Ovary (tissue), 9 donors: ENCODE data around the gene ALOX12. TPM values are rescaled to one million over a fixed set of nuclear protein-coding genes. Genes with fewer than 3 reads are reported as not detected.

ENCODE experiments used
- DNase-seq, 5 donors: peaks; one replicate each; pipeline ENCODE4 v3.0.0-alpha.2; 2019 to 2020
- H3K27ac ChIP-seq, 2 donors: fragments of 200-600 bp; one replicate each; pipeline versions ENCODE4 v1.5.1 to v1.8.0; 2019 to 2022
- H3K27me3 ChIP-seq: fragments of 200-600 bp; one replicate; pipeline ENCODE4 v1.8.0; 2022
- H3K36me3 ChIP-seq: fragments of 200-600 bp; sonication (generic); one replicate; pipeline ENCODE4 v1.5.1; 2019
- H3K4me1 ChIP-seq: one replicate; pipeline ENCODE4 v1.8.1; 2013; ENCODE audit warnings: mild to moderate bottlenecking, moderate library complexity; ENCODE audit not compliant: insufficient read depth
- H3K4me3 ChIP-seq: fragments of 200-600 bp; sonication (generic); one replicate; pipeline ENCODE4 v1.5.1; 2017
- H3K9me3 ChIP-seq, 2 donors: fragments of 200-600 bp in 1 of 2; sonication (generic) in 1 of 2; one replicate each; pipeline versions ENCODE4 v1.5.1 to v1.8.1; 2013 to 2019; ENCODE audit warnings: mild to moderate bottlenecking in 1 of 2, moderate library complexity in 1 of 2
- EP300 ChIP-seq: sonication (generic); formaldehyde crosslinking; IDR thresholded peaks from one replicate; pipeline ENCODE4 v1.6.1; 2017; ENCODE audit warnings: antibody characterized with exemption
- POLR2A ChIP-seq: fragments of 450-650 bp; IDR thresholded peaks from one replicate; pipeline ENCODE4 v1.6.1; 2017; ENCODE audit warnings: antibody characterized with exemption, mild to moderate bottlenecking, moderate library complexity
- WGBS, 3 donors: extraction: QIAGEN DNeasy Blood & Tissue Kit in 1 of 3; methylation state at CpG; one replicate each; pipeline versions ENCODE4 v1.1.5 to v1.1.7; 2013 to 2017; 5-methylcytosine and 5-hydroxymethylcytosine counted together
- intact Hi-C, 4 donors: fragments of 100-400 bp; cut with DNase I; formaldehyde crosslinking; loops; one replicate each; pipeline versions ENCODE4 v1.11.0 to v1.15.1; 2022 to 2023
- polyA plus RNA-seq, 2 donors: library from polyadenylated mRNA; stranded (reverse); fragments of 200-250 nt in 1 of 2; fragments of 350-450 nt in 1 of 2; fragmentation: Illumina TruSeq in 1 of 2; extraction: RNeasy Lipid Tissue Mini Kit (QIAGEN cat#74804) in 1 of 2; gene quantifications; one replicate each; pipeline ENCODE4 v1.2.3, GENCODE V29; 2013 to 2014
- total RNA-seq, 7 donors: library from RNA; depleted of rRNA in 2 of 7; stranded (reverse); fragments of >200 nt in 2 of 7; fragmentation: NEBNext Ultra II Directional in 3 of 7; extraction: Animal tissue kit (Norgen Biotek cat#: 25700) in 3 of 7; gene quantifications; one replicate each; pipeline versions ENCODE4 v1.1.0 to v1.2.4, GENCODE V29; 2016 to 2023
- TF ChIP-seq, protein P1 (sequence below), 3 donors: fragments of 450-650 bp in 2 of 3; fragments of 200-600 bp in 1 of 3; IDR thresholded peaks; one replicate each; pipeline versions ENCODE4 v1.5.1 to v1.8.0; 2016 to 2022; ENCODE audit warnings: antibody characterized with exemption in 3 of 3, mild to moderate bottlenecking in 1 of 3
- donor health status: DM: no; HTN: no; CAD: no; lungs with moderate emphysema.
- donor health status: DM: no; HTN: no; CAD: no.
- donor health status: Bipolar disorder and iron deficiency.
- donor health status: DM: yes; HTN: yes; CAD: no.
- donor health status: DM: no; HTN: no; CAD: no.
- donor health status: DM: yes; HTN: yes; CAD: no.

Gene ALOX12
- total and polyA plus RNA-seq, 9 donors = 0.05 to 0.74 (median 0.56) TPM; not detected in 5

DNA sequence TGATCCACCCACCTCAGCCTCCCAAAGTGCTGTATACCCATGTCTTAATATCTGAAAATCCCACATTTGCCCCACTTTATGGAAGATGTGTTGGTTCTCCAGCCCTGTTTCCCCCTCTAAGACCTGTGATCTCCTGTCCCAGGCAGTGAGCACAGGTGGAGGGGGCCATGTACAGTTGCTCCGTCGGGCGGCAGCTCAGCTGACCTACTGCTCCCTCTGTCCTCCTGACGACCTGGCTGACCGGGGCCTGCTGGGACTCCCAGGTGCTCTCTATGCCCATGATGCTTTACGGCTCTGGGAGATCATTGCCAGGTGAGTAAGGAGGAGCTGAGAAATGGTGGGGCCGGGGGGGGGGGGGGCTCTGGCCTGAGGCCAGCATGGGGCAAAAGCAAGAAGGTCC, 9.9 kb downstream of the ALOX12 start:
- intact Hi-C loops = loop anchor here in 3 of 4 donors (5.0 to 10.0 kb wide), 3 partner anchors 91 to 341 kb away; no protein-coding TSS in a partner anchor
- no peak for TF ChIP-seq EP300
- TF ChIP-seq, protein P1, sequence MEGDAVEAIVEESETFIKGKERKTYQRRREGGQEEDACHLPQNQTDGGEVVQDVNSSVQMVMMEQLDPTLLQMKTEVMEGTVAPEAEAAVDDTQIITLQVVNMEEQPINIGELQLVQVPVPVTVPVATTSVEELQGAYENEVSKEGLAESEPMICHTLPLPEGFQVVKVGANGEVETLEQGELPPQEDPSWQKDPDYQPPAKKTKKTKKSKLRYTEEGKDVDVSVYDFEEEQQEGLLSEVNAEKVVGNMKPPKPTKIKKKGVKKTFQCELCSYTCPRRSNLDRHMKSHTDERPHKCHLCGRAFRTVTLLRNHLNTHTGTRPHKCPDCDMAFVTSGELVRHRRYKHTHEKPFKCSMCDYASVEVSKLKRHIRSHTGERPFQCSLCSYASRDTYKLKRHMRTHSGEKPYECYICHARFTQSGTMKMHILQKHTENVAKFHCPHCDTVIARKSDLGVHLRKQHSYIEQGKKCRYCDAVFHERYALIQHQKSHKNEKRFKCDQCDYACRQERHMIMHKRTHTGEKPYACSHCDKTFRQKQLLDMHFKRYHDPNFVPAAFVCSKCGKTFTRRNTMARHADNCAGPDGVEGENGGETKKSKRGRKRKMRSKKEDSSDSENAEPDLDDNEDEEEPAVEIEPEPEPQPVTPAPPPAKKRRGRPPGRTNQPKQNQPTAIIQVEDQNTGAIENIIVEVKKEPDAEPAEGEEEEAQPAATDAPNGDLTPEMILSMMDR (IDR thresholded peaks at IDR 0.05) = no peak
- no peak for TF ChIP-seq POLR2A
- 64 to 81% (median 65%) methylated on average over 6 to 7 of the region's 7 CpGs for WGBS, 3 donors
- no peak overlapping the region for H3K27ac ChIP-seq
- no peak for DNase-seq
- H3K36me3 ChIP-seq = no peaks in the 10 kb centered on the region
- H3K4me3 ChIP-seq = no peak overlapping the region
- no peaks in the 10 kb centered on the region for H3K9me3 ChIP-seq
- peaks cover 1% of the 10 kb centered on the region for H3K4me1 ChIP-seq
- no peaks in the 10 kb centered on the region for H3K27me3 ChIP-seq

DNA sequence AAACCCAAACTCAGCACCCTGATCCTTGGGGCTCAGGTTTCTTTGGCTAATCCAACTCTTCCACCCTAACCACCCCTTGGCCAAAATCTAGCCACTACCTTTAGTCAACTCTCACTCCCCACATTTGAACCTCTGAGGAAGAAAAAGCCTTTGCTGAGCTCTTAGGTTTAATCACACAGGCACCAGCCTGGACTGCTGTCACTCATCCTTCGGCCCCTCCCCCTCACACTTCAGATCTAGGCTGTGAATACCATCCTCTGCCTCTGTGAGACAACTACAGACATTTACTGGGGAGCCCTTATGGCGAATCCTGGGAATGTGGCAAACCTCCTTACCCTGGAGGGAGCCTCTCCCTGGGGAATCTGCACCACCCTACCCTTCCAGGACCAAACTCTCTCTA, 11.3 kb downstream of the ALOX12 start:
- Histone ChIP-seq H3K4me3 (no peak overlapping the region), H3K27me3 (no peaks in the 10 kb centered on the region), H3K4me1 (peaks cover 4% of the 10 kb centered on the region), H3K36me3 (no peaks in the 10 kb centered on the region), H3K27ac (no peak overlapping the region), H3K9me3 (no peaks in the 10 kb centered on the region)
- WGBS, 3 donors = 83 to 89% (median 84%) methylated on average over 2 of the region's 2 CpGs
- DNase-seq = no peak
- intact Hi-C loops = loop anchor here in 3 of 4 donors (5.0 to 10.0 kb wide), 3 partner anchors 92 to 342 kb away; no protein-coding TSS in a partner anchor
- TF ChIP-seq, protein P1 (IDR thresholded peaks at IDR 0.05) = no peak
- no peak for TF ChIP-seq POLR2A
- TF ChIP-seq EP300 = no peak

DNA sequence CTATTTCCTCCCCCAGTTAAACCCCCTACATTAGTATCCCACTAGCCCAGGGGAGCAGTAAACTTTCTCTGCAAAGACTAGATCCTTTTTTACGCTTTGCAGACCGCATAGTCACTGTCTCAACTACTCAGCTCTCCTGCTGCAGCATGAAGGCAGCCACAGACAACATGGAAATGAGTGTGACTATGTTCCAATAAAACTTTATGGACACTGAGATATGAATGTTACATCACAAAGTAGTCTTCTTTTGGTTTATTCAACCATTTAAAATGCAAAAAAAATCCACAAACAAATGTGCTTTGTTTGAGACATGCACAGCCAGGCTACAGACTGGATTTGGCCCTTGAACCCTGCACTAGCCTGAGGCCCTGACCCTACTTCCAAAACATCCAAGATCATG, 14.7 kb downstream of the ALOX12 start:
- no peaks in the 10 kb centered on the region for H3K9me3 ChIP-seq
- H3K27ac ChIP-seq = no peak overlapping the region
- H3K36me3 ChIP-seq = no peaks in the 10 kb centered on the region
- H3K4me1 ChIP-seq = peaks cover 6% of the 10 kb centered on the region
- DNase-seq = no peak
- no peak for TF ChIP-seq POLR2A
- TF ChIP-seq, protein P1 (IDR thresholded peaks at IDR 0.05) = no peak
- no peak for TF ChIP-seq EP300
- intact Hi-C loops = loop anchor here in 2 of 4 donors (5.0 to 10.0 kb wide), 3 partner anchors 256 to 1174 kb away; partner anchors contain the start of gene XAF1 (in 1 of the 2)
- WGBS, 3 donors = 91 to 96% (median 93%) methylated on average over 2 of the region's 2 CpGs
- no peaks in the 10 kb centered on the region for H3K27me3 ChIP-seq
- no peak overlapping the region for H3K4me3 ChIP-seq

DNA sequence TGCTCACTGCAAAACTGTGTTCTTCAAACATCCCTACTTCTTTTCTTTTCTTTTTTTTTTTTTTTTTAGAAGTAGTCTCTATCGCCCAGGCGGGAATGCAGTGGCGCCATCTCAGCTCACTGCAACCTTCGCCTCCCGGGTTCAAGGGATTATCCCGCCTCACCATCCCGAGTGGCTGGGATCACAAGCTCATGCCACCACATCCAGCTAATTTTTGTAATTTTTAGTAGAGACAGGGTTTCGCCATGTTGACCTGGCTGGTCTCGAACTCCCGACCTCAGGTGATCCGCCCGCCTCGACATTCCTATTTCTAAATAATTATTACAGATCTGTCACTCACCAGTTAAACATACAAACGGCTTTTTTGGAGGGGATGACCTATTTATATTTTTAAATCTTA, 15.6 kb downstream of the ALOX12 start:
- peaks cover 6% of the 10 kb centered on the region for H3K4me1 ChIP-seq
- no peak for TF ChIP-seq POLR2A
- TF ChIP-seq, protein P1 (IDR thresholded peaks at IDR 0.05) = no peak
- TF ChIP-seq EP300 = no peak
- intact Hi-C loops = loop anchor here in 2 of 4 donors (5.0 to 10.0 kb wide), 3 partner anchors 257 to 1173 kb away; partner anchors contain the start of gene XAF1 (in 1 of the 2)

More for the DNA sequence above, 15.6 kb downstream of the ALOX12 start:
- WGBS, 3 donors = 33 to 48% (median 47%) methylated on average over 14 of the region's 14 CpGs
- no peaks in the 10 kb centered on the region for H3K36me3 ChIP-seq
- no peak overlapping the region for H3K27ac ChIP-seq
- H3K27me3 ChIP-seq = no peaks in the 10 kb centered on the region
- H3K9me3 ChIP-seq = no peaks in the 10 kb centered on the region
- peak overlapping the region; percentile 83 for H3K4me3 ChIP-seq
- no peak for DNase-seq
